ENCODE measurements around the gene WDHD1.

GRCh38 chr14:54891471-54892245 lies 135.2 kb downstream of the WDHD1 start:
- TF ChIP-seq TAF1 (IDR thresholded peaks at IDR 0.05; ENCODE audit: low read depth, low read length): no peak
- TF ChIP-seq SP4 (IDR thresholded peaks at IDR 0.05; ENCODE audit: low read length): no peak
- no peak for TF ChIP-seq RAD21 (IDR thresholded peaks at IDR 0.05 in 1 of 2, conservative IDR thresholded peaks at IDR 0.05 in 1 of 2; ENCODE audit: low read depth in 2 of 2, low read length in 2 of 2)
- no peak for TF ChIP-seq KDM1A (IDR thresholded peaks at IDR 0.05; ENCODE audit: borderline replicate concordance, low read length)
- TF ChIP-seq, protein P1, sequence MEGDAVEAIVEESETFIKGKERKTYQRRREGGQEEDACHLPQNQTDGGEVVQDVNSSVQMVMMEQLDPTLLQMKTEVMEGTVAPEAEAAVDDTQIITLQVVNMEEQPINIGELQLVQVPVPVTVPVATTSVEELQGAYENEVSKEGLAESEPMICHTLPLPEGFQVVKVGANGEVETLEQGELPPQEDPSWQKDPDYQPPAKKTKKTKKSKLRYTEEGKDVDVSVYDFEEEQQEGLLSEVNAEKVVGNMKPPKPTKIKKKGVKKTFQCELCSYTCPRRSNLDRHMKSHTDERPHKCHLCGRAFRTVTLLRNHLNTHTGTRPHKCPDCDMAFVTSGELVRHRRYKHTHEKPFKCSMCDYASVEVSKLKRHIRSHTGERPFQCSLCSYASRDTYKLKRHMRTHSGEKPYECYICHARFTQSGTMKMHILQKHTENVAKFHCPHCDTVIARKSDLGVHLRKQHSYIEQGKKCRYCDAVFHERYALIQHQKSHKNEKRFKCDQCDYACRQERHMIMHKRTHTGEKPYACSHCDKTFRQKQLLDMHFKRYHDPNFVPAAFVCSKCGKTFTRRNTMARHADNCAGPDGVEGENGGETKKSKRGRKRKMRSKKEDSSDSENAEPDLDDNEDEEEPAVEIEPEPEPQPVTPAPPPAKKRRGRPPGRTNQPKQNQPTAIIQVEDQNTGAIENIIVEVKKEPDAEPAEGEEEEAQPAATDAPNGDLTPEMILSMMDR (IDR thresholded peaks at IDR 0.05; ENCODE audit: control extremely low read depth in 1 of 3, insufficient read depth in 1 of 3, low read depth in 1 of 3, low read length in 3 of 3): no peak
- no peak for TF ChIP-seq POLR2A (IDR thresholded peaks at IDR 0.05; ENCODE audit: control extremely low read depth in 1 of 2, low read depth in 2 of 2, low read length in 2 of 2)

All from H1 (cell line).